Mononuclear cell (primary cell): ENCODE measurements around the gene RASGRF1. TPM values are rescaled to one million over a fixed set of nuclear protein-coding genes. Genes with fewer than 3 reads are reported as not detected.
"Not testable (repeated sequence)": the region's sequence is repeated elsewhere in the genome, so short reads cannot be mapped to it uniquely, and the experiment has no call there.

Experiments
- H3K27me3 ChIP-seq: 2 replicates; pipeline ENCODE4 v1.6.0; 2011; ENCODE audit warnings: low read length, control low read depth; ENCODE audit not compliant: insufficient read depth
- H3K4me1 ChIP-seq: 2 replicates; pipeline ENCODE4 v1.5.1; 2011; ENCODE audit warnings: mild to moderate bottlenecking, low read length, control low read depth; ENCODE audit not compliant: insufficient read depth
- H3K4me3 ChIP-seq: 2 replicates; pipeline ENCODE4 v1.5.1; 2011; ENCODE audit warnings: mild to moderate bottlenecking, low read length, moderate library complexity
- H3K9me3 ChIP-seq: 2 replicates; pipeline ENCODE4 v1.5.1; 2011; ENCODE audit warnings: low read depth, mild to moderate bottlenecking, control low read depth, low read length
- total RNA-seq: library from RNA; depleted of rRNA; stranded (reverse); fragments of >200 nt; gene quantifications from one replicate; pipeline ENCODE4 v1.2.3, GENCODE V29; 2012

RASGRF1 gene
- total RNA-seq, 1 donor = not detected

GRCh38 chr15:78929536-78930264 lies 160.9 kb downstream of the RASGRF1 start:
- no peak overlapping the region for H3K4me3 ChIP-seq
- no peaks in the 10 kb centered on the region for H3K27me3 ChIP-seq
- peaks cover 21% of the 10 kb centered on the region for H3K4me1 ChIP-seq
- H3K9me3 ChIP-seq = no peaks in the 10 kb centered on the region

DNA sequence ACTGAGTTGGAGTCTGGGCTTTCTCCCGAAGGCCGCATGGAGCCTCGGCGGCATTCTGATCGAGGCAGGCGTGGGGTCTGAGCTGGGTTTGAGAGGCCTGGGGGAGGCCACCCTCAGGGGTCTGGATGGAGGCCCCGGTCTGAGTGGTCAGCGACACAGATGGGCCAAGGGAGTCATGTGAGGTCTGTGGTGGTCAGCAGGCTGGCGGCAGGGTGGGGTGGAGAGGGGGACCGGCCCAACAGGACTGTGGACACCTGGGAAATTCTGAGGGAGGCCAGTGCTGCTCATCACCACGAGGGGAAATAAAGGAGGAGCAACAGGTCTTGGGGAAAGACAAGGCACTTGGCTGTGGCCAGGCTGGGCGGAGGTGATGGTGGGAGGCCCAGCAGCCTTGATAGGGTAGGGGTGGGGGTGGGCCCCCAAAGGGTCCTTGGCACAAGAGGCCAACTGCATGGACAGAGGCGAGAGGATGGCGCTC lies 161.9 kb downstream of the RASGRF1 start:
- H3K4me1 ChIP-seq = peaks cover 21% of the 10 kb centered on the region
- no peaks in the 10 kb centered on the region for H3K9me3 ChIP-seq
- no peak overlapping the region for H3K4me3 ChIP-seq
- H3K27me3 ChIP-seq = no peaks in the 10 kb centered on the region

GRCh38 chr15:78928176-78928575 lies 162.4 kb downstream of the RASGRF1 start:
- not testable (repeated sequence) for H3K27me3 ChIP-seq, H3K9me3 ChIP-seq, H3K4me3 ChIP-seq
- peaks cover 26% of the 10 kb centered on the region for H3K4me1 ChIP-seq

GRCh38 chr15:78927077-78927790 lies 163.3 kb downstream of the RASGRF1 start:
- Histone ChIP-seq H3K4me3 (no peak overlapping the region), H3K4me1 (peaks cover 33% of the 10 kb centered on the region), H3K27me3 (no peaks in the 10 kb centered on the region), H3K9me3 (no peaks in the 10 kb centered on the region)

- H3K9me3 ChIP-seq = no peaks in the 10 kb centered on the region
- no peak overlapping the region for H3K4me3 ChIP-seq
- H3K27me3 ChIP-seq = no peaks in the 10 kb centered on the region
- H3K4me1 ChIP-seq = peaks cover 33% of the 10 kb centered on the region
Observed at GRCh38 chr15:78925956-78926743, 164.4 kb downstream of the RASGRF1 start.

- Histone ChIP-seq H3K9me3 (no peaks in the 10 kb centered on the region), H3K4me1 (peaks cover 33% of the 10 kb centered on the region), H3K27me3 (no peaks in the 10 kb centered on the region), H3K4me3 (no peak overlapping the region)
Observed at GRCh38 chr15:78925076-78925624, 165.4 kb downstream of the RASGRF1 start.

DNA sequence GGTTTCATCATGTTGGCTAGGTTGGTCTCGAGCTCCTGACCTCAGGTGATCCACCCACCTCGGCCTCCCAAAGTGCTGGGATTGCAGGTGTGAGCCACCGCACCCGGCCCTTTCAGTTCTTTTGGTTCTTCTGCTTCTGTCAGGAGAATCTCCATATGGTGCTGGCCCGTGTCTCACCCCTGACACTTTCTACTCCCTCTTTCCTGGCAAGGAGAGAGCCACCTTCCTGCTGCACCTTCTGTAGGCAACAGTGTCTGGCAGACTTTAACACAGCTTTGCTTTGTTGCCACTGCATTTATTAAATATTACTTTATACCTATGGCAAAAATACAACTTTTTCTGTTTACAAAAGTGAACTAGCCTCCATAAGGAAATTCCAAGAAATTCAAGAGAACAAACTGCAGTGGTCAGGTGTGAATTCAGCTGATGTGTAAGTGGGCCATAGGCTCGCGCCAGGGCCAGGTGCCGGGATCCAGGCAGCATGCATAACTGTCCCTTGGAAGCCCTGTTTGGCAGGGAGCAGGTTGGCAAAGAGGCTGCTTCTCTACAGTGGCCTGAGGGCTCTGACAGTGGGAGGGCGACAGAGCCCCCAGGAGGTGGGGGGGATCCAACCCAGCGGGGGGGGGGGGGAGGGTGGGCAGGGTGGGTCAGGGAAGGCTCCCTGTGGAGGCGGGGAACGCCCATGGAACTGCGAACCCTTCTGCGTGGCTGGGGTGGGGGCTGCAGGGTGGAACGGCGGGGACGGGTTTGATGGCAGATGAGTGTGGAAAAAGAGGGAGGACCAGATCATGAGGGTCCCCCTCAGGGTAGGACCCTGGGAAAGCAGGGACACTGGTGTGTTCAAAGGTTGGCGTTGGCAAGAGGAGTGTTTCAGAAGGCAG lies 166.9 kb downstream of the RASGRF1 start:
- Histone ChIP-seq H3K9me3 (no peaks in the 10 kb centered on the region), H3K4me3 (no peak overlapping the region), H3K4me1 (peaks cover 33% of the 10 kb centered on the region), H3K27me3 (no peaks in the 10 kb centered on the region)

DNA sequence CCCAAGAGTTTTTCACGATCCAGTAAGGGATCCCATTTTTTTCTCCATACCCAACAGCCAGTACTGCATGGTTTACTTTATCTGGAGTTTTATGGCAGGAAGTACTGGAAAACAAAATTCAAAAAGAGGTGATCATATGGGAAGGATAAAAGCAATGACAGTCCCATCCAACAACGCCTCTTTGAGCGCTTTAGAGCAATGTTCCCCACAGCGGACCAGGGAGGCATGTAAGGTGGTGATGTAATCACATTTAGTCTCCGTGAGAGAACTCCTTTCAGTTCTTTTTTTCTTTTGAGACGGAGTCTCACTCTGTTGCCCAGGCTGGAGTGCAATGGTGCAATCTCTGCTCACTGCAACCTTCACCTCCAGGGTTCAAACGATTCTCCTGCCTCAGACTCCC lies 167.6 kb downstream of the RASGRF1 start:
- peaks cover 31% of the 10 kb centered on the region for H3K4me1 ChIP-seq
- no peaks in the 10 kb centered on the region for H3K9me3 ChIP-seq
- H3K4me3 ChIP-seq = no peak overlapping the region
- no peaks in the 10 kb centered on the region for H3K27me3 ChIP-seq

- H3K9me3 ChIP-seq = no peaks in the 10 kb centered on the region
- H3K4me1 ChIP-seq = peaks cover 30% of the 10 kb centered on the region
- no peak overlapping the region for H3K4me3 ChIP-seq
- no peaks in the 10 kb centered on the region for H3K27me3 ChIP-seq
Observed at GRCh38 chr15:78922527-78922926, 168.1 kb downstream of the RASGRF1 start.

DNA sequence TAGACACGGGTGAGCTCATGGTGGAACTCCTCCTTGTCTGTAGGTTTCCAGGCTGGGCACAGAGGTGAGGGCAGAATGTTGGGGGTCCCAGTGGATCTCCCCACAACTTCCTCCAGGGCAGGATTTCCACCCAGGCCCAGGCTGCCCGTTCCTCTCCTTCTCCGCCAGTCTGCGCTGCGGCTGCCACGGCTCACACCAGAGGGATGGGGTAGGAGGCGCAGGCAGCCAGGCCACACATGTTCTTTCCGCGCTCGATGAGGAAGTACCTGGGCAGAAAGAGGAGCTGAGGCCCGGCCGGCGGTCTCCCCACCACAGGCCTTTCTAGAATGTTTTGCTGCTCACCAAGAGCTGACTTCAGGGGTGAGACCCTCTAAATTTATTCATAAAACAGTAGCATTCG lies 168.6 kb downstream of the RASGRF1 start:
- no peaks in the 10 kb centered on the region for H3K9me3 ChIP-seq
- H3K27me3 ChIP-seq = no peaks in the 10 kb centered on the region
- peaks cover 31% of the 10 kb centered on the region for H3K4me1 ChIP-seq
- no peak overlapping the region for H3K4me3 ChIP-seq

- H3K27me3 ChIP-seq = no peaks in the 10 kb centered on the region
- H3K9me3 ChIP-seq = no peaks in the 10 kb centered on the region
- H3K4me3 ChIP-seq = no peak overlapping the region
- H3K4me1 ChIP-seq = peaks cover 31% of the 10 kb centered on the region
Observed at GRCh38 chr15:78921517-78921916, 169.1 kb downstream of the RASGRF1 start.

GRCh38 chr15:78917888-78918287 lies 172.7 kb downstream of the RASGRF1 start:
- H3K4me3 ChIP-seq = no peak overlapping the region
- peaks cover 51% of the 10 kb centered on the region for H3K4me1 ChIP-seq
- H3K9me3 ChIP-seq = no peaks in the 10 kb centered on the region
- no peaks in the 10 kb centered on the region for H3K27me3 ChIP-seq

- Histone ChIP-seq H3K4me3 (no peak overlapping the region), H3K9me3 (no peaks in the 10 kb centered on the region), H3K27me3 (no peaks in the 10 kb centered on the region), H3K4me1 (peaks cover 65% of the 10 kb centered on the region)
Observed at GRCh38 chr15:78916088-78916487, 174.5 kb downstream of the RASGRF1 start.
